Neural crest cell (in vitro differentiated cells): ENCODE measurements around the gene CNTN4. TPM values are rescaled to one million over a fixed set of nuclear protein-coding genes. Genes with fewer than 3 reads are reported as not detected.

ENCODE experiments used
- DNase-seq: peaks from one replicate; pipeline ENCODE4 v3.0.0; 2021; ENCODE audit warnings: low read depth, mixed read lengths, low spot score
- H3K27ac Mint-ChIP-seq: one replicate; pipeline ENCODE4 v1.8.0; 2021; ENCODE audit warnings: mild to moderate bottlenecking, mixed read lengths; ENCODE audit not compliant: unreplicated experiment
- H3K27me3 Mint-ChIP-seq: 2 replicates; pipeline ENCODE4 v1.8.0; 2021; ENCODE audit warnings: low read depth, mild to moderate bottlenecking, mixed read lengths
- H3K36me3 Mint-ChIP-seq: 2 replicates; pipeline ENCODE4 v1.8.0; 2021; ENCODE audit warnings: low read depth, mild to moderate bottlenecking, mixed read lengths
- H3K4me1 Mint-ChIP-seq: 2 replicates; pipeline ENCODE4 v1.8.0; 2021; ENCODE audit warnings: mixed read lengths
- H3K4me3 Mint-ChIP-seq: one replicate; pipeline ENCODE4 v1.8.0; 2021; ENCODE audit warnings: mild to moderate bottlenecking, mixed read lengths
- H3K9me3 Mint-ChIP-seq: 2 replicates; pipeline ENCODE4 v1.8.0; 2021; ENCODE audit warnings: mixed read lengths
- total RNA-seq: library from RNA; stranded (reverse); gene quantifications from 2 replicates; pipeline ENCODE4 v1.2.1, GENCODE V29; 2021
- TF ChIP-seq, protein P1 (sequence below): fragments of 200-600 bp; sonication (generic); conservative IDR thresholded peaks from 2 replicates; pipeline ENCODE4 v1.5.0; 2021; ENCODE audit warnings: antibody characterized with exemption, mild to moderate bottlenecking

The CNTN4 gene
- total RNA-seq, 1 donor from 2014 or later: 2.9 TPM

DNA sequence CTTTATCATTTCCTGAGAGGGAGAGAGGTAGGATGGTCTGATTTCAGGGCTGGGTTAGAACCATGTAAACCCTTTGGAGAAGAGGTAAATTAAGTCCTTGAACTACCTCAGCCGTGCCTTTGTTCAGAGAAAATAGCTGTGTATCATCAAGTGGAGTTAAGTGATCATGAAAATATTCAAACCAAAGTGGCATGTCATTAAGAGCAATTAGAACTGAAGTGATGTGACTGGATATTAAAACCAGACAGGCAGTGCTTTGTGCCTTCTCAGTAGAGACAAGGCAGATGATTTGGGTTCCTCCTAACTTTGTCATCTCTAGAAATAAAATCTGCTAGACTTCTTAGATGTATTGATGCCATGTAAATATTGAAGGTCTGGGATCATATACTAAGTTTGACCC lies 840.0 kb downstream of the CNTN4 start:
- Mint-ChIP-seq H3K4me1 (no peaks in the 10 kb centered on the region), H3K4me3 (no peak overlapping the region), H3K36me3 (no peaks in the 10 kb centered on the region), H3K27me3 (peaks cover 14% of the 10 kb centered on the region), H3K27ac (no peak overlapping the region), H3K9me3 (no peaks in the 10 kb centered on the region)
- DNase-seq: no peak
- TF ChIP-seq, protein P1, sequence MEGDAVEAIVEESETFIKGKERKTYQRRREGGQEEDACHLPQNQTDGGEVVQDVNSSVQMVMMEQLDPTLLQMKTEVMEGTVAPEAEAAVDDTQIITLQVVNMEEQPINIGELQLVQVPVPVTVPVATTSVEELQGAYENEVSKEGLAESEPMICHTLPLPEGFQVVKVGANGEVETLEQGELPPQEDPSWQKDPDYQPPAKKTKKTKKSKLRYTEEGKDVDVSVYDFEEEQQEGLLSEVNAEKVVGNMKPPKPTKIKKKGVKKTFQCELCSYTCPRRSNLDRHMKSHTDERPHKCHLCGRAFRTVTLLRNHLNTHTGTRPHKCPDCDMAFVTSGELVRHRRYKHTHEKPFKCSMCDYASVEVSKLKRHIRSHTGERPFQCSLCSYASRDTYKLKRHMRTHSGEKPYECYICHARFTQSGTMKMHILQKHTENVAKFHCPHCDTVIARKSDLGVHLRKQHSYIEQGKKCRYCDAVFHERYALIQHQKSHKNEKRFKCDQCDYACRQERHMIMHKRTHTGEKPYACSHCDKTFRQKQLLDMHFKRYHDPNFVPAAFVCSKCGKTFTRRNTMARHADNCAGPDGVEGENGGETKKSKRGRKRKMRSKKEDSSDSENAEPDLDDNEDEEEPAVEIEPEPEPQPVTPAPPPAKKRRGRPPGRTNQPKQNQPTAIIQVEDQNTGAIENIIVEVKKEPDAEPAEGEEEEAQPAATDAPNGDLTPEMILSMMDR: no peak

DNA sequence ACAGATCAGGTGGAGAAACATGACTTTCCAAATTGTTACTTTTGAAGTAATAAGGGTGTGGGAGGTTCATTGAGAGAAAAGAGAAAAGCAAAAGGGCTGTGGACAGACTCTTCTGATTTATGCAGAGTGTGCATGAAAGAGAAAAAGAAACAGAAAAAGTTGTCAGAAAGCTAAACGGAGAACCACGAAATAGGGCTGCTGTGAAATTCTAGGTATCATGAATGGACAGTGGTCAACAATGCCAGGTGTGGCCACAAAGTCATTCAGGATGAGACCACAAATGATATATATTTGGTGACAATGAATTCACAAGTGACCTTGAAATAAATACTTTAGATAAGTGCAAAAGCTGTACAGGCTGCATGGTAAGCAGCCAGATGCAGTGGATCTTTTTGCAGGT lies 841.4 kb downstream of the CNTN4 start:
- no peaks in the 10 kb centered on the region for H3K4me1 Mint-ChIP-seq
- H3K4me3 Mint-ChIP-seq: no peak overlapping the region
- no peaks in the 10 kb centered on the region for H3K36me3 Mint-ChIP-seq
- no peak for DNase-seq
- no peaks in the 10 kb centered on the region for H3K9me3 Mint-ChIP-seq
- H3K27me3 Mint-ChIP-seq: peaks cover 14% of the 10 kb centered on the region
- no peak overlapping the region for H3K27ac Mint-ChIP-seq
- TF ChIP-seq, protein P1: no peak

DNA sequence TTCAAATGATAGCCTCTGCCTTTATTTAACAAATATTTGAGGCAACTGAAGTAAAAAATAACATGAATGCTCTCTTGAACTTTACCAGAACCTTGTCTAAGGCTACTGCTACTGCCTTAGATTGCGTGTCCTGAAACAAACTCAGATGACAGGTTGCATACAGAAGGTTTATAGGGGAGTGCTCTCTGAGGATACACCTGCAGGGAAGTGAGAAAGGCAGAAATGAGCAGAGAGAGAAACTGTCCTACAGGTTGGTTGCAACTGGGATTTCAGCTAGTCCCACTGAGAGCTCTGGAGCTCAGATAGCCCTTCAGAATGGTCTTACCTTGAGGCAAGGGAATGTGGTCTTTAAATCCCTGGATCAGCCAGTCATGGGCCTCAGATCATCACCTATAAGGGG lies 846.0 kb downstream of the CNTN4 start:
- Mint-ChIP-seq H3K36me3 (no peaks in the 10 kb centered on the region), H3K4me1 (no peaks in the 10 kb centered on the region), H3K27ac (no peak overlapping the region), H3K9me3 (peaks cover 2% of the 10 kb centered on the region), H3K4me3 (no peak overlapping the region), H3K27me3 (peaks cover 14% of the 10 kb centered on the region)
- DNase-seq: no peak
- TF ChIP-seq, protein P1: no peak

DNA sequence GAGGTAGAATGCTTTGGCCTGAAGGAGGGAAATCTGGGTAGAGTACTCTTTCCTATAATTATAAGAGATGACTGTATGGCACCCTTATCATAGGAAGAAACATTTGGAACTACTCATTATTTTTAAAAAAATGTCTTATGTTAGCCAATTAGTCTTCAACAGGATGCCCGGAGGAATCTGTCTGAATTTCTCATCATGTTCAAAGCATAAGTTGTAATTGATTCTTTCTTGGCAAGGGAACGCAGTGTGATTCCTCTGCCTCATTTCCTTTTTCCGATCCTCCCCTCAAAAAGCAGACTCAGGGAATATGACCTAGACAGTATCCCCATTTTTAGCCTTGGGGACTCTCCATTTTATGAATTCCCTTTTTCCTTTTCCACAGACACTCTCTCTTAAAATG lies 846.5 kb downstream of the CNTN4 start:
- peaks cover 2% of the 10 kb centered on the region for H3K9me3 Mint-ChIP-seq
- no peaks in the 10 kb centered on the region for H3K4me1 Mint-ChIP-seq
- no peak overlapping the region for H3K4me3 Mint-ChIP-seq
- TF ChIP-seq, protein P1: no peak
- H3K27me3 Mint-ChIP-seq: peaks cover 14% of the 10 kb centered on the region
- H3K36me3 Mint-ChIP-seq: no peaks in the 10 kb centered on the region
- no peak for DNase-seq
- H3K27ac Mint-ChIP-seq: no peak overlapping the region

DNA sequence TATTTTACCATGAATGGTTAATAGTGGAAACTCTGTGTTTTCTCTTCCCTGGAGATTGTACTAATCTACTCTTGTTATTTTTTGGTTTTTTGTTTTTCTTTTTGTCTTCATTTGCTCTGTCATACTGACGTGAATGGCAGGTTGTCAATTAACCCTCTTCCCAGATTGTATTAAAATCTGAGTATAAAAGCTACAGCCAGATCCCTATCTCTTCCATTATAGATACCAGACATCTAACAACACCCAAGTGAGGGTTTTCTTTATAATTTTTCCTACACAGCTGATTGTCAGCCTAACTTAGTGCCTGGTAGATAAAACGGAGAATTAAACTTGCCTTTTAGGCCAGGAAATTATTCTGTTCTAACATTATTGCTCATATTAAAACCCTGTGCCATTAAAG lies 848.9 kb downstream of the CNTN4 start:
- Mint-ChIP-seq H3K36me3 (no peaks in the 10 kb centered on the region), H3K4me3 (no peak overlapping the region), H3K27ac (no peak overlapping the region), H3K4me1 (no peaks in the 10 kb centered on the region), H3K9me3 (peaks cover 2% of the 10 kb centered on the region), H3K27me3 (peaks cover 2% of the 10 kb centered on the region)
- no peak for DNase-seq
- TF ChIP-seq, protein P1: no peak

DNA sequence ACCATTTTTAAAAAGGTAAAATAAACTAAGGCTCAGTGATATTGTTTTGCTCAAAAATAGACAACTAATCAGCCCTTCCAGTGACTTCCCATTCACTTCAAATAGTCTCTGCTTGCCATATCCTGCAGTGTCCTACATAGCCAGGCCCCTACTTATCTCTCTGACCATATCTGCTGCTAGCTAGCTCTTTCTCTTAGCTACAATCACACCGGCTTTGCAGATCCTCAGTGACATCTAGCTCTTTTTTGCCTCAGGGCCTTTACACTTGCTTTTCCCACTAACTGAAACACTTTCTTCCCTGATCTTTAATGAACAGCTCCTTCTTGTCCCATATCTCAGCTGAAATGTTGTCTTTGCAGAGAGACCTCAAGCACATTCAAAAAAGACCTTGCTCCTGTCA lies 850.2 kb downstream of the CNTN4 start:
- H3K4me1 Mint-ChIP-seq: no peaks in the 10 kb centered on the region
- peaks cover 2% of the 10 kb centered on the region for H3K9me3 Mint-ChIP-seq
- H3K36me3 Mint-ChIP-seq: no peaks in the 10 kb centered on the region
- DNase-seq: no peak
- no peak overlapping the region for H3K27ac Mint-ChIP-seq
- H3K27me3 Mint-ChIP-seq: peaks cover 2% of the 10 kb centered on the region
- TF ChIP-seq, protein P1: no peak
- H3K4me3 Mint-ChIP-seq: no peak overlapping the region
